Right lobe of liver (tissue), 6 donors: ENCODE results near the gene SLC1A3. TPM values are rescaled to one million over a fixed set of nuclear protein-coding genes. Genes with fewer than 3 reads are reported as not detected.

ENCODE experiments used
- ATAC-seq, 4 donors: fragments of 200-7000 bp; cut with Tn5 transposase; one replicate each; pipeline ENCODE4 v1.9.1; 2020; ENCODE audit warnings: mild to moderate bottlenecking in 4 of 4, moderate library complexity in 4 of 4
- DNase-seq, 3 donors: peaks; one replicate each; pipeline ENCODE4 v3.0.0-alpha.2; 2020
- H3K27ac ChIP-seq, 3 donors: fragments of 200-600 bp; one replicate each; pipeline ENCODE4 v1.8.0; 2022
- H3K27me3 ChIP-seq, 2 donors: fragments of 200-600 bp; one replicate each; pipeline ENCODE4 v1.8.0; 2022
- H3K36me3 ChIP-seq, 4 donors: fragments of 200-600 bp; sonication (generic) in 1 of 4; one replicate each; pipeline versions ENCODE4 v1.5.1 to v1.8.0; 2017 to 2022; ENCODE audit warnings: control low read depth in 1 of 4
- H3K4me1 ChIP-seq, 4 donors: fragments of 200-600 bp; sonication (generic) in 1 of 4; one replicate each; pipeline versions ENCODE4 v1.5.1 to v1.8.0; 2017 to 2022; ENCODE audit warnings: control low read depth in 1 of 4
- H3K4me3 ChIP-seq, 3 donors: fragments of 200-600 bp; one replicate each; pipeline ENCODE4 v1.8.0; 2022
- H3K9me3 ChIP-seq, 4 donors: fragments of 200-600 bp; sonication (generic) in 1 of 4; one replicate each; pipeline versions ENCODE4 v1.5.1 to v1.8.0; 2017 to 2022; ENCODE audit warnings: control low read depth in 1 of 4
- CTCF ChIP-seq, 4 donors: fragments of 200-600 bp in 3 of 4; fragments of 450-650 bp in 1 of 4; IDR thresholded peaks; one replicate each; pipeline versions ENCODE4 v1.5.1 to v1.8.0; 2016 to 2022; ENCODE audit warnings: antibody characterized with exemption in 4 of 4, mild to moderate bottlenecking in 2 of 4
- POLR2A ChIP-seq: fragments of 450-650 bp; IDR thresholded peaks from one replicate; pipeline ENCODE4 v1.6.1; 2017; ENCODE audit warnings: antibody characterized with exemption, mild to moderate bottlenecking
- WGBS: methylation state at CpG from one replicate; pipeline ENCODE4 v1.1.6; 2018; ENCODE audit warnings: low coverage, low lambda C conversion rate; ENCODE audit not compliant: insufficient coverage; ENCODE audit errors: missing lambda C conversion rate; 5-methylcytosine and 5-hydroxymethylcytosine counted together
- intact Hi-C, 2 donors: fragments of 100-400 bp; cut with DNase I; formaldehyde crosslinking; loops; one replicate each; pipeline versions ENCODE4 v1.11.2 to v1.14.1; 2022
- total RNA-seq, 6 experiments: library from RNA; depleted of rRNA in 2 of 6; stranded (reverse); fragments of >200 nt in 2 of 6; fragmentation: NEBNext Ultra II Directional in 3 of 6; extraction: Animal tissue kit (Norgen Biotek cat#: 25700) in 3 of 6; gene quantifications; one replicate each; pipeline versions ENCODE4 v1.1.0 to v1.2.4, GENCODE V29; 2016 to 2023
- donor health status: DM: no; HTN: yes; CAD: no.
- donor health status: DM: no; HTN: no; CAD: no.
- donor health status: DM: no; HTN: no; CAD: no.
- donor health status: DM: no; HTN: yes; CAD: no.
- donor health status: DM: no; HTN: yes; CAD: no.

Gene SLC1A3
- total RNA-seq, 6 experiments from 2014 or later, result 4.7 to 15.1 (median 6.1) TPM

GRCh38 chr5:36631154-36631553 lies 24.7 kb downstream of the SLC1A3 start:
- 31% methylated on average over 1 of the region's 1 CpG for WGBS

GRCh38 chr5:36631620-36632362 lies 25.4 kb downstream of the SLC1A3 start:
- no peaks in the 10 kb centered on the region for H3K27me3 ChIP-seq
- ATAC-seq (no peak), DNase-seq (no peak)
- no peaks in the 10 kb centered on the region for H3K4me1 ChIP-seq
- no peaks in the 10 kb centered on the region for H3K9me3 ChIP-seq
- no peak overlapping the region for H3K4me3 ChIP-seq
- no peak for TF ChIP-seq POLR2A
- no peak for TF ChIP-seq CTCF (IDR thresholded peaks at IDR 0.05)
- intact Hi-C loops, result no loop called here
- 56% methylated on average over 5 of the region's 5 CpGs for WGBS
- H3K27ac ChIP-seq, result no peak overlapping the region
- no peaks in the 10 kb centered on the region for H3K36me3 ChIP-seq

More at GRCh38 chr5:36631154-36631553, 24.7 kb downstream of the SLC1A3 start:
- Histone ChIP-seq H3K27ac (no peak overlapping the region), H3K27me3 (no peaks in the 10 kb centered on the region), H3K36me3 (no peaks in the 10 kb centered on the region), H3K4me3 (no peak overlapping the region), H3K9me3 (no peaks in the 10 kb centered on the region), H3K4me1 (no peaks in the 10 kb centered on the region)
- TF ChIP-seq POLR2A (no peak), CTCF (IDR thresholded peaks at IDR 0.05) (no peak)
- intact Hi-C loops, result no loop called here
- DNase-seq (no peak), ATAC-seq (no peak)

- DNase-seq (no peak), ATAC-seq (no peak)
- Histone ChIP-seq H3K4me1 (no peaks in the 10 kb centered on the region), H3K36me3 (no peaks in the 10 kb centered on the region), H3K4me3 (no peak overlapping the region), H3K27me3 (no peaks in the 10 kb centered on the region), H3K9me3 (no peaks in the 10 kb centered on the region), H3K27ac (no peak overlapping the region)
- TF ChIP-seq POLR2A, result no peak
- intact Hi-C loops, result no loop called here
Observed at GRCh38 chr5:36632363-36632664, 25.9 kb downstream of the SLC1A3 start.

- Histone ChIP-seq H3K4me1 (no peaks in the 10 kb centered on the region), H3K9me3 (no peaks in the 10 kb centered on the region), H3K27ac (no peak overlapping the region), H3K27me3 (no peaks in the 10 kb centered on the region), H3K4me3 (no peak overlapping the region), H3K36me3 (no peaks in the 10 kb centered on the region)
- DNase-seq (no peak), ATAC-seq (no peak)
- no peak for TF ChIP-seq CTCF (IDR thresholded peaks at IDR 0.05)
- no peak for TF ChIP-seq POLR2A
- 88% methylated on average over 9 of the region's 9 CpGs for WGBS
- intact Hi-C loops, result no loop called here
Observed at GRCh38 chr5:36635721-36636390, 29.4 kb downstream of the SLC1A3 start.

GRCh38 chr5:36637101-36637500 lies 30.7 kb downstream of the SLC1A3 start:
- intact Hi-C loops, result no loop called here
- TF ChIP-seq POLR2A (no peak), CTCF (IDR thresholded peaks at IDR 0.05) (no peak)
- WGBS, result 45% methylated on average over 2 of the region's 4 CpGs
- no peaks in the 10 kb centered on the region for H3K36me3 ChIP-seq
- no peaks in the 10 kb centered on the region for H3K27me3 ChIP-seq
- H3K27ac ChIP-seq, result no peak overlapping the region
- no peak overlapping the region for H3K4me3 ChIP-seq
- DNase-seq, result no peak
- ATAC-seq, result no peak
- H3K4me1 ChIP-seq, result no peaks in the 10 kb centered on the region
- no peaks in the 10 kb centered on the region for H3K9me3 ChIP-seq
